Hepatocyte (in vitro differentiated cells): Measurements from ENCODE around the gene ANKRD11. TPM values are rescaled to one million over a fixed set of nuclear protein-coding genes. Genes with fewer than 3 reads are reported as not detected.
"Not testable (repeated sequence)": the region's sequence is repeated elsewhere in the genome, so short reads cannot be mapped to it uniquely, and the experiment has no call there.

Experiments used
- DNase-seq: peaks from one replicate; pipeline ENCODE4 v3.0.0-alpha.2; 2016; ENCODE audit warnings: low spot score
- H2AFZ ChIP-seq: fragments of 200-600 bp; sonication (generic); 2 replicates; pipeline ENCODE4 v1.6.0; 2016; ENCODE audit warnings: antibody characterized with exemption, mild to moderate bottlenecking
- H3K27ac ChIP-seq: fragments of 200-600 bp; sonication (generic); 2 replicates; pipeline ENCODE4 v1.5.1; 2016; ENCODE audit warnings: mild to moderate bottlenecking
- H3K27me3 ChIP-seq: fragments of 200-600 bp; sonication (generic); 2 replicates; pipeline ENCODE4 v1.6.1; 2016
- H3K36me3 ChIP-seq: fragments of 200-600 bp; sonication (generic); replicated peaks from 2 replicates; pipeline ENCODE4 v1.5.1; 2016; ENCODE audit warnings: low read depth; ENCODE audit not compliant: insufficient read depth
- H3K4me1 ChIP-seq: fragments of 200-600 bp; sonication (generic); 2 replicates; pipeline ENCODE4 v1.5.1; 2016; ENCODE audit warnings: mild to moderate bottlenecking, moderate library complexity; ENCODE audit not compliant: insufficient read depth
- H3K4me2 ChIP-seq: fragments of 200-600 bp; sonication (generic); 2 replicates; pipeline ENCODE4 v1.6.0; 2016
- H3K4me3 ChIP-seq: fragments of 200-600 bp; sonication (generic); 2 replicates; pipeline ENCODE4 v1.5.1; 2016; ENCODE audit warnings: mild to moderate bottlenecking
- H3K79me2 ChIP-seq: fragments of 200-600 bp; sonication (generic); 2 replicates; pipeline ENCODE4 v1.6.0; 2017; ENCODE audit warnings: mild to moderate bottlenecking
- H3K9me2 ChIP-seq: fragments of 200-600 bp; sonication (generic); replicated peaks from 2 replicates; pipeline ENCODE4 v1.6.0; 2017; ENCODE audit warnings: mild to moderate bottlenecking; ENCODE audit not compliant: insufficient read depth
- H3K9me3 ChIP-seq: fragments of 200-600 bp; sonication (generic); 2 replicates; pipeline ENCODE4 v1.5.1; 2016; ENCODE audit warnings: low read depth, mild to moderate bottlenecking
- H4K20me1 ChIP-seq: fragments of 200-600 bp; sonication (generic); 2 replicates; pipeline ENCODE4 v1.6.0; 2016; ENCODE audit warnings: mild to moderate bottlenecking; ENCODE audit not compliant: insufficient read depth, poor library complexity, severe bottlenecking
- EZH2 ChIP-seq: fragments of 200-600 bp; sonication (generic); IDR thresholded peaks from 2 replicates; pipeline ENCODE4 v1.6.1; 2016; ENCODE audit warnings: antibody characterized with exemption, mild to moderate bottlenecking, borderline replicate concordance
- EZH2phosphoT487 ChIP-seq: fragments of 200-600 bp; sonication (generic); IDR thresholded peaks from one replicate; pipeline ENCODE4 v1.6.1; 2018; ENCODE audit warnings: antibody characterized with exemption, mild to moderate bottlenecking, low read depth, moderate library complexity; ENCODE audit not compliant: unreplicated experiment, severe bottlenecking
- WGBS: methylation state at CpG from one replicate; pipeline ENCODE4 v1.1.6; 2016; ENCODE audit warnings: low lambda C conversion rate; ENCODE audit errors: missing lambda C conversion rate; 5-methylcytosine and 5-hydroxymethylcytosine counted together
- polyA plus RNA-seq: library from polyadenylated mRNA; unstranded; fragments of >200 nt; fragmentation: Nextera tagmentation; extraction: Ambion mirVana; gene quantifications from 2 replicates; pipeline ENCODE4 v1.2.1, GENCODE V29; 2016
- total RNA-seq: library from RNA; depleted of rRNA; stranded (reverse); fragments of >200 nt; gene quantifications from 2 replicates; pipeline ENCODE4 v1.2.3, GENCODE V29; 2014
- TF ChIP-seq, protein P1 (sequence below): fragments of 200-600 bp; sonication (generic); IDR thresholded peaks from 2 replicates; pipeline ENCODE4 v1.5.1; 2016; ENCODE audit warnings: antibody characterized with exemption, mild to moderate bottlenecking; ENCODE audit not compliant: poor library complexity

The ANKRD11 gene
- total and polyA plus RNA-seq, 2 experiments from 2014 or later: 48.7 to 130 TPM

GRCh38 chr16:89437251-89437987 lies 52.9 kb downstream of the ANKRD11 start:
- Histone ChIP-seq H3K36me3 (no peaks in the 10 kb centered on the region), H3K79me2 (peaks cover 100% of the 10 kb centered on the region), H2AFZ (no peak overlapping the region), H3K4me1 (peaks cover 34% of the 10 kb centered on the region), H4K20me1 (peaks cover 100% of the 10 kb centered on the region), H3K9me2 (no peaks in the 10 kb centered on the region), H3K27ac (peak overlapping the region; percentile 55), H3K27me3 (no peaks in the 10 kb centered on the region), H3K9me3 (no peaks in the 10 kb centered on the region), H3K4me2 (peak overlapping the region; percentile 29), H3K4me3 (no peak overlapping the region)
- no peak for DNase-seq
- TF ChIP-seq, protein P1, sequence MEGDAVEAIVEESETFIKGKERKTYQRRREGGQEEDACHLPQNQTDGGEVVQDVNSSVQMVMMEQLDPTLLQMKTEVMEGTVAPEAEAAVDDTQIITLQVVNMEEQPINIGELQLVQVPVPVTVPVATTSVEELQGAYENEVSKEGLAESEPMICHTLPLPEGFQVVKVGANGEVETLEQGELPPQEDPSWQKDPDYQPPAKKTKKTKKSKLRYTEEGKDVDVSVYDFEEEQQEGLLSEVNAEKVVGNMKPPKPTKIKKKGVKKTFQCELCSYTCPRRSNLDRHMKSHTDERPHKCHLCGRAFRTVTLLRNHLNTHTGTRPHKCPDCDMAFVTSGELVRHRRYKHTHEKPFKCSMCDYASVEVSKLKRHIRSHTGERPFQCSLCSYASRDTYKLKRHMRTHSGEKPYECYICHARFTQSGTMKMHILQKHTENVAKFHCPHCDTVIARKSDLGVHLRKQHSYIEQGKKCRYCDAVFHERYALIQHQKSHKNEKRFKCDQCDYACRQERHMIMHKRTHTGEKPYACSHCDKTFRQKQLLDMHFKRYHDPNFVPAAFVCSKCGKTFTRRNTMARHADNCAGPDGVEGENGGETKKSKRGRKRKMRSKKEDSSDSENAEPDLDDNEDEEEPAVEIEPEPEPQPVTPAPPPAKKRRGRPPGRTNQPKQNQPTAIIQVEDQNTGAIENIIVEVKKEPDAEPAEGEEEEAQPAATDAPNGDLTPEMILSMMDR: no peak
- TF ChIP-seq EZH2: no peak
- no peak for TF ChIP-seq EZH2phosphoT487
- WGBS: 99% methylated on average over 8 of the region's 8 CpGs

DNA sequence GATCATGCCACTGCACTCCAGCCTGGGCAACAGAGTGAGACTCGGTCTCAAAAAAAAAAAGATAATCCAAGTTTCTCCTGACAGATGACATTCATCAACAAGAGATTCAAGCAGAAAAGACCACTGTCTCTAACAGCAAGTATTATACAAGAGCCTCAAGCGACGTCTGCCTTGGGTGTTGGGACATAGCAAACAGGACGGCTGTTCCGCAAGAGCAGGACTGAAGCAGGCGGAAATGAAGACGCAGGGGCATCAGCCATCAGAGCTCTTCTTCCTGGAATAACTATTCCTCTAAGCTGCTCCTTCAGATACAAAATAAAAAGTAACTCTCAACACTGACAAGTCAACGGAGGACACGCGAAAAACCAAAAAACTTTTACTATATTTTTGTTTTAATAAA lies 54.0 kb downstream of the ANKRD11 start:
- peaks cover 100% of the 10 kb centered on the region for H3K79me2 ChIP-seq
- 92% methylated on average over 10 of the region's 10 CpGs for WGBS
- TF ChIP-seq, protein P1: no peak
- TF ChIP-seq EZH2: no peak
- TF ChIP-seq EZH2phosphoT487: no peak
- no peaks in the 10 kb centered on the region for H3K27me3 ChIP-seq
- H2AFZ ChIP-seq: no peak overlapping the region
- no peaks in the 10 kb centered on the region for H3K36me3 ChIP-seq
- H3K4me1 ChIP-seq: peaks cover 36% of the 10 kb centered on the region
- H3K4me3 ChIP-seq: no peak overlapping the region
- no peak for DNase-seq
- no peaks in the 10 kb centered on the region for H3K9me2 ChIP-seq
- H3K4me2 ChIP-seq: no peak overlapping the region
- no peak overlapping the region for H3K27ac ChIP-seq
- peaks cover 100% of the 10 kb centered on the region for H4K20me1 ChIP-seq
- no peaks in the 10 kb centered on the region for H3K9me3 ChIP-seq

DNA sequence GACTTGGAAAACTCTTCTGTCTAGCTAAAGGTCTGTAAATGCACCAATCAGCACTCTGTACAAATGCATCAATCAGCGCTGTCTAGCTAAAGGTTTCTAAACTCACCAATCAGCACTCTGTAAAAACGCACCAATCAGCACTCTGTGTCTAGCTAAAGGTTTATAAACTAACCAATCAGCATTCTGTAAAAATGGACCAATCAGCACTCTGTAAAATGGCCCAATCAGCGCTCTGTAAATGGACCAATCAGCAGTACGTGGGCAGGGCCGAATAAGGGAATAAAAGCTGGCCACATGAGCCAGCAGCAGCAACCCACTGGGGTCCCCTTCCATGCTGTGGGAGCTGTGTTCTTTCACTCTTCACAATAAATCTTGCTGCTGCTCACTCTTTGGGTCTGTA lies 55.3 kb downstream of the ANKRD11 start:
- Histone ChIP-seq H3K4me1 (peaks cover 42% of the 10 kb centered on the region), H4K20me1 (peaks cover 100% of the 10 kb centered on the region), H3K79me2 (peaks cover 95% of the 10 kb centered on the region)
- H3K27me3 ChIP-seq, H3K36me3 ChIP-seq, H3K27ac ChIP-seq, DNase-seq, H3K9me2 ChIP-seq, H3K4me3 ChIP-seq, H2AFZ ChIP-seq, H3K9me3 ChIP-seq, H3K4me2 ChIP-seq: not testable (repeated sequence)
- WGBS: 98% methylated on average over 5 of the region's 5 CpGs

DNA sequence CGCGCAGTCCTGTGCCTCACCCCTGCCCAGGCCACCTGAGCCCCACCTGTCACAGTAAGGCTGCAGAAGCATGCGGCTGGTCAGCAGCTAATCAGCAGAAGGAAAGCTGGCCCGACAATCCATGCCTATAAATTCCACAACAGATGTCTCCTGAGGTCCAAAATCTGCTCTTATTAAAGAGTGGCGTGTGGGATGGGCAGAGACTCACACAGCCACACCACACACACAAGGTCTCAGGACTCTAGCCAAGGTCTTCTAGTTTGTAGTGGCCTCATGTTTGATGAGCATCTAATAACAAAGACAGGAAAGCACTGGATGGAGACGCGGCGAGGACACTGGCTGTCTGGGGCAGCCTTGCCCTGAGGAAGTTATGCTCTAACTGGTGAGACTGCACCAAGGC lies 55.9 kb downstream of the ANKRD11 start:
- WGBS: 89% methylated on average over 8 of the region's 8 CpGs
- H3K79me2 ChIP-seq: peaks cover 90% of the 10 kb centered on the region
- H3K27me3 ChIP-seq: no peaks in the 10 kb centered on the region
- H3K9me2 ChIP-seq: no peaks in the 10 kb centered on the region
- H3K4me2 ChIP-seq: no peak overlapping the region
- no peak for TF ChIP-seq EZH2
- TF ChIP-seq EZH2phosphoT487: no peak
- TF ChIP-seq, protein P1: no peak
- H3K4me3 ChIP-seq: no peak overlapping the region
- DNase-seq: no peak
- no peak overlapping the region for H2AFZ ChIP-seq
- no peaks in the 10 kb centered on the region for H3K9me3 ChIP-seq
- H4K20me1 ChIP-seq: peaks cover 95% of the 10 kb centered on the region
- H3K4me1 ChIP-seq: peaks cover 41% of the 10 kb centered on the region
- no peaks in the 10 kb centered on the region for H3K36me3 ChIP-seq
- H3K27ac ChIP-seq: no peak overlapping the region

- not testable (repeated sequence) for H3K9me3 ChIP-seq, H3K4me2 ChIP-seq, H2AFZ ChIP-seq, DNase-seq, H3K9me2 ChIP-seq, H3K27me3 ChIP-seq, H3K4me3 ChIP-seq, H3K36me3 ChIP-seq
- Histone ChIP-seq H3K79me2 (peaks cover 85% of the 10 kb centered on the region), H3K4me1 (peaks cover 39% of the 10 kb centered on the region), H4K20me1 (peaks cover 90% of the 10 kb centered on the region), H3K27ac (peak overlapping the region; percentile 27)
- 97% methylated on average over 18 of the region's 22 CpGs for WGBS
Measured at GRCh38 chr16:89433363-89433984, 56.9 kb downstream of the ANKRD11 start.
